Measurements from ENCODE around the gene TTPAL.

The TTPAL gene

GRCh38 chr20:44542890-44543289, 67.2 kb downstream of the TTPAL start:
- DNase-seq, result no peak

GRCh38 chr20:44543358-44543757, 67.7 kb downstream of the TTPAL start:
- DNase-seq, result no peak

Measured in kidney glomerular epithelial cell (primary cell).